H1 (cell line): ENCODE results near the gene SPPL3. TPM values are rescaled to one million over a fixed set of nuclear protein-coding genes. Genes with fewer than 3 reads are reported as not detected.

Experiments
- CTCF ChIA-PET: fragments of 300-600 bp; sonication (Branson Sonifier 250); formaldehyde crosslinking; loops from one replicate; lab custom pipeline; 2021; ENCODE audit not compliant: partially characterized antibody; lab: Charles Lee
- POLR2A ChIA-PET: fragments of 300-600 bp; sonication (Branson Sonifier 250); formaldehyde crosslinking; loops from one replicate; lab custom pipeline; 2021; ENCODE audit warnings: inconsistent platforms; ENCODE audit not compliant: partially characterized antibody; lab: Charles Lee
- DNase-seq, 2 experiments: peaks; one replicate each; pipeline versions ENCODE4 v3.0.0 to v3.0.0-alpha.2; 2010 to 2022; ENCODE audit warnings: low spot score in 2 of 2, low read depth in 1 of 2, mixed read lengths in 1 of 2
- FAIRE-seq: peaks from 2 replicates; lab custom pipeline; 2011; peaks lifted over from hg19 to GRCh38; lab: Jason Lieb, UNC
- H2AFZ ChIP-seq: 2 replicates; pipeline ENCODE4 v1.8.1; 2012; ENCODE audit warnings: low read length, inconsistent platforms
- H2AK5ac ChIP-seq: 2 replicates; pipeline ENCODE4 v1.6.1; 2013; ENCODE audit warnings: low read depth, low read length
- H2BK120ac ChIP-seq: replicated peaks from 2 replicates; pipeline ENCODE3; 2013; ENCODE audit warnings: low read depth, low read length, inconsistent platforms
- H2BK12ac ChIP-seq: 2 replicates; pipeline ENCODE4 v1.6.1; 2013; ENCODE audit warnings: low read depth, low read length
- H2BK15ac ChIP-seq: 2 replicates; pipeline ENCODE4 v1.6.1; 2013; ENCODE audit warnings: low read length
- H2BK20ac ChIP-seq: 2 replicates; pipeline ENCODE4 v1.6.1; 2013; ENCODE audit warnings: low read length
- H2BK5ac ChIP-seq: 2 replicates; pipeline ENCODE4 v1.6.1; 2013; ENCODE audit warnings: low read depth, low read length
- H3K14ac ChIP-seq: 2 replicates; pipeline ENCODE4 v1.6.1; 2013; ENCODE audit warnings: inconsistent platforms; ENCODE audit not compliant: insufficient read length
- H3K18ac ChIP-seq: 2 replicates; pipeline ENCODE4 v1.6.1; 2013; ENCODE audit warnings: low read length; ENCODE audit errors: extremely low read depth
- H3K23ac ChIP-seq: 2 replicates; pipeline ENCODE4 v1.6.1; 2013; ENCODE audit warnings: inconsistent platforms; ENCODE audit not compliant: insufficient read length
- H3K23me2 ChIP-seq: 2 replicates; pipeline ENCODE4 v1.6.1; 2013; ENCODE audit warnings: low read depth, low read length
- H3K27ac ChIP-seq: 2 replicates; pipeline ENCODE4 v1.6.1; 2011; ENCODE audit warnings: low read depth, low read length, inconsistent platforms
- H3K27me3 ChIP-seq, 4 experiments: replicated peaks in 1 of 4; 1 replicate in 1 of 4; 2 replicates in 3 of 4; pipeline versions ENCODE4 v1.6.1 to v1.8.1; 2011 to 2013; ENCODE audit warnings: low read length in 3 of 4, mild to moderate bottlenecking in 3 of 4, inconsistent platforms in 2 of 4, mixed read lengths in 2 of 4, moderate library complexity in 1 of 4; ENCODE audit not compliant: control insufficient read depth in 3 of 4, insufficient read depth in 3 of 4; ENCODE audit errors: extremely low read depth in 1 of 4
- H3K36me3 ChIP-seq, 4 experiments: 2 replicates each; pipeline versions ENCODE4 v1.6.1 to v1.8.1; 2011 to 2013; ENCODE audit warnings: mild to moderate bottlenecking in 4 of 4, low read length in 3 of 4, moderate library complexity in 2 of 4, control low read depth in 1 of 4, inconsistent platforms in 1 of 4; ENCODE audit not compliant: insufficient read depth in 4 of 4, control insufficient read depth in 2 of 4
- H3K4ac ChIP-seq: replicated peaks from 2 replicates; pipeline ENCODE3; 2013; ENCODE audit warnings: low read length, low read depth, mixed read lengths, inconsistent platforms; ENCODE audit not compliant: insufficient read length
- H3K4me1 ChIP-seq, 4 experiments: replicated peaks in 1 of 4; 1 replicate in 1 of 4; 2 replicates in 3 of 4; pipeline versions ENCODE4 v1.6.1 to v1.8.1; 2011 to 2013; ENCODE audit warnings: low read length in 3 of 4, inconsistent platforms in 2 of 4, mixed read lengths in 1 of 4; ENCODE audit not compliant: insufficient read depth in 4 of 4, control insufficient read depth in 3 of 4
- H3K4me2 ChIP-seq, 2 experiments: 2 replicates each; pipeline versions ENCODE4 v1.6.1 to v1.8.1; 2011 to 2013; ENCODE audit warnings: low read depth in 2 of 2, low read length in 2 of 2, control low read depth in 1 of 2, inconsistent platforms in 1 of 2, mild to moderate bottlenecking in 1 of 2; ENCODE audit not compliant: insufficient read depth in 1 of 2
- H3K4me3 ChIP-seq, 4 experiments: fragments of 200-600, 300-600 bp in 1 of 4; sonication (generic), shearing (Covaris generic), sonication (Bioruptor Twin) in 1 of 4; 2 replicates each; pipeline versions ENCODE4 v1.5.1 to v1.8.1; 2011 to 2016; ENCODE audit warnings: low read length in 4 of 4, low read depth in 3 of 4, control low read depth in 2 of 4, inconsistent platforms in 2 of 4, mild to moderate bottlenecking in 2 of 4, mixed read lengths in 1 of 4, moderate library complexity in 1 of 4; ENCODE audit not compliant: insufficient read depth in 2 of 4; ENCODE audit errors: extremely low read depth in 1 of 4
- H3K56ac ChIP-seq: replicated peaks from 2 replicates; pipeline ENCODE3; 2013; ENCODE audit warnings: low read depth, mild to moderate bottlenecking, mixed read lengths, low read length, inconsistent platforms; ENCODE audit not compliant: insufficient read length
- H3K79me1 ChIP-seq: 2 replicates; pipeline ENCODE4 v1.6.1; 2013; ENCODE audit warnings: low read depth, low read length, control low read depth
- H3K79me2 ChIP-seq, 2 experiments: 2 replicates each; pipeline versions ENCODE4 v1.6.1 to v1.8.1; 2012 to 2013; ENCODE audit warnings: low read length in 2 of 2, mild to moderate bottlenecking in 2 of 2, inconsistent platforms in 1 of 2; ENCODE audit not compliant: insufficient read depth in 2 of 2, control insufficient read depth in 1 of 2
- H3K9ac ChIP-seq, 4 experiments: replicated peaks in 1 of 4; 1 replicate in 1 of 4; 2 replicates in 3 of 4; pipeline versions ENCODE4 v1.6.1 to v1.8.1; 2011 to 2013; ENCODE audit warnings: low read depth in 3 of 4, low read length in 3 of 4, control low read depth in 2 of 4, mild to moderate bottlenecking in 2 of 4, moderate library complexity in 2 of 4, inconsistent platforms in 1 of 4; ENCODE audit errors: extremely low read depth in 1 of 4
- H3K9me3 ChIP-seq, 2 experiments: 2 replicates each; pipeline versions ENCODE4 v1.6.1 to v1.8.1; 2012 to 2013; ENCODE audit warnings: mild to moderate bottlenecking in 2 of 2, moderate library complexity in 2 of 2, control low read depth in 1 of 2, inconsistent platforms in 1 of 2, low read depth in 1 of 2, low read length in 1 of 2, mixed read lengths in 1 of 2; ENCODE audit not compliant: insufficient read depth in 2 of 2
- H4K20me1 ChIP-seq, 2 experiments: replicated peaks in 1 of 2; 2 replicates each; pipeline versions ENCODE3 to v1.8.1; 2011 to 2013; ENCODE audit warnings: inconsistent platforms in 2 of 2, low read length in 2 of 2, mild to moderate bottlenecking in 1 of 2; ENCODE audit not compliant: insufficient read depth in 2 of 2, control insufficient read depth in 1 of 2
- H4K5ac ChIP-seq: 2 replicates; pipeline ENCODE4 v1.6.1; 2013; ENCODE audit warnings: low read length, low read depth, mixed read lengths, inconsistent platforms; ENCODE audit not compliant: insufficient read length
- H4K8ac ChIP-seq: 2 replicates; pipeline ENCODE4 v1.8.0; 2013; ENCODE audit warnings: mild to moderate bottlenecking, moderate library complexity, low read length, inconsistent platforms; ENCODE audit not compliant: insufficient read depth; ENCODE audit errors: extremely low read depth
- H4K91ac ChIP-seq: replicated peaks from 2 replicates; pipeline ENCODE3; 2013; ENCODE audit warnings: low read length, mixed read lengths, inconsistent platforms; ENCODE audit not compliant: insufficient read length
- WGBS, 2 experiments: shearing (Covaris generic) in 1 of 2; methylation state at CpG; one replicate each; pipeline versions ENCODE4 v1.1.6 to v1.1.7; 2013 to 2015; ENCODE audit warnings: low lambda C conversion rate in 2 of 2, mixed read lengths in 2 of 2, inconsistent platforms in 1 of 2, low coverage in 1 of 2, missing lambda C conversion rate in 1 of 2; ENCODE audit not compliant: insufficient replicate concordance in 2 of 2, insufficient coverage in 1 of 2, insufficient read length in 1 of 2; ENCODE audit errors: extremely low coverage in 1 of 2, missing lambda C conversion rate in 1 of 2; 5-methylcytosine and 5-hydroxymethylcytosine counted together
- polyA plus RNA-seq, 7 experiments: library from polyadenylated mRNA; depleted of rRNA in 3 of 7; stranded (reverse) in 5 of 7; unstranded in 2 of 7; fragments of >200 nt in 5 of 7; fragments of 200-250 nt in 2 of 7; gene quantifications; 1 replicate in 5 of 7; 2 replicates in 1 of 7; 4 replicates in 1 of 7; pipeline versions ENCODE4 v1.2.1 to v1.2.3, GENCODE V29; 2011 to 2013; ENCODE audit warnings: missing spikeins in 2 of 7, mixed read lengths in 2 of 7
- total RNA-seq: library from RNA; stranded (reverse); fragmentation: NEBNext Ultra II Directional; extraction: Animal tissue kit (Norgen Biotek cat#: 25700); gene quantifications from 2 replicates; pipeline ENCODE4 v1.2.1, GENCODE V29; 2021

Gene SPPL3
- total and polyA plus RNA-seq, 2 of the 8 experiments (the other 6 are each of a cell fraction or from before 2014, with no cell fraction given) = 27.3 to 48.4 TPM

GRCh38 chr12:120874547-120875245 lies 29.5 kb downstream of the SPPL3 start:
- Histone ChIP-seq H4K20me1 (peaks cover 1% of the 10 kb centered on the region in 2 experiments), H4K91ac (no peak overlapping the region), H3K23me2 (no peaks in the 10 kb centered on the region; the same call in 1 of the 2 replicates), H3K4me2 (no peak overlapping the region), H2BK15ac (no peak overlapping the region), H3K14ac (no peak overlapping the region), H4K8ac (no peak overlapping the region), H3K79me2 (peaks cover 0 to 72% of the 10 kb centered on the region in 2 experiments; a peak in 2 of 4 replicates), H3K4me1 (no peaks in the 10 kb centered on the region), H3K4ac (no peak overlapping the region), H3K9me3 (no peaks in the 10 kb centered on the region), H2BK20ac (no peak overlapping the region), H3K27ac (no peak overlapping the region), H3K36me3 (no peaks in the 10 kb centered on the region), H3K4me3 (no peak overlapping the region), H3K18ac (no peak overlapping the region), H3K27me3 (no peaks in the 10 kb centered on the region), H2BK120ac (no peak overlapping the region), H3K56ac (no peak overlapping the region), H4K5ac (no peak overlapping the region), H2BK12ac (no peak overlapping the region), H2AFZ (no peak overlapping the region), H2AK5ac (no peak overlapping the region), H3K23ac (no peak overlapping the region), H3K79me1 (peaks cover 5% of the 10 kb centered on the region; the same call in 1 of the 2 replicates), H2BK5ac (no peak overlapping the region), H3K9ac (no peak overlapping the region)
- WGBS, 2 experiments = 96 to 100% methylated on average over 1 to 5 of the region's 5 CpGs
- ChIA-PET POLR2A (no interaction called here), CTCF (interaction anchor here (1.5 kb wide), 1 partner anchor 16 kb away, joined by 4 read pairs; no protein-coding TSS in a partner anchor)
- DNase-seq = no peak
- no peak for FAIRE-seq
